HUDEP-2 (cell line): ENCODE results near the gene SEC24B.
"Not testable (repeated sequence)": the region's sequence is repeated elsewhere in the genome, so short reads cannot be mapped to it uniquely, and the experiment has no call there.

ENCODE experiments used
- DNase-seq, 76 experiments: peaks; one replicate each; lab custom pipeline; 2025; ENCODE audit not compliant: unreplicated experiment in 76 of 76; lab: John Stamatoyannopoulos, UW

The SEC24B gene

GRCh38 chr4:109572154-109572553 lies 138.5 kb downstream of the SEC24B start:
- DNase-seq: no peak

GRCh38 chr4:109574443-109574850 lies 140.8 kb downstream of the SEC24B start:
- DNase-seq: peak in 24 of 76 experiments; percentile 1 to 47 (median 16)

GRCh38 chr4:109574931-109575804 lies 141.6 kb downstream of the SEC24B start:
- DNase-seq: no peak

GRCh38 chr4:109576462-109576861 lies 142.8 kb downstream of the SEC24B start:
- peak in 12 of 76 experiments; percentile 3 to 54 (median 28) for DNase-seq

- DNase-seq: no peak
These were observed 145.2 kb downstream of the SEC24B start for GRCh38 chr4:109578846-109579245.

DNA sequence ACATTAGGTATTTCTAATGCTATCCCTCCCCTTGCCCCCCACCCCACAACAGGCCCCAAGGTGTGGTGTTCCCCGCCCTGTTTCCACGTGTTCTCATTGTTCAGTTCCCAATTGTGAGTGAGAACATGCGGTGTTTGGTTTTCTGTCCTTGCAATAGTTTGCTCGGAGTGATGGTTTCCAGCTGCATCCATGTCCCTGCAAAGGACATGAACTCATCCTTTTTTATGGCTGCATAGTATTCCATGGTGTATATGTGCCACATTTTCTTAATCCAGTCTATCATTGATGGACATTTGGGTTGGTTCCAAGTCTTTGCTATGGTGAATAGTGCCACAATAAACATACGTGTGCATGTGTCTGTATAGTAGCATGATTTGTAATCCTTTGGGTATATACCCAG lies 146.4 kb downstream of the SEC24B start:
- DNase-seq: not testable (repeated sequence)

GRCh38 chr4:109588176-109588575 lies 154.6 kb downstream of the SEC24B start:
- DNase-seq: peak in 1 of 76 experiments; percentile 9

GRCh38 chr4:109589119-109589518 lies 155.5 kb downstream of the SEC24B start:
- DNase-seq: no peak

DNA sequence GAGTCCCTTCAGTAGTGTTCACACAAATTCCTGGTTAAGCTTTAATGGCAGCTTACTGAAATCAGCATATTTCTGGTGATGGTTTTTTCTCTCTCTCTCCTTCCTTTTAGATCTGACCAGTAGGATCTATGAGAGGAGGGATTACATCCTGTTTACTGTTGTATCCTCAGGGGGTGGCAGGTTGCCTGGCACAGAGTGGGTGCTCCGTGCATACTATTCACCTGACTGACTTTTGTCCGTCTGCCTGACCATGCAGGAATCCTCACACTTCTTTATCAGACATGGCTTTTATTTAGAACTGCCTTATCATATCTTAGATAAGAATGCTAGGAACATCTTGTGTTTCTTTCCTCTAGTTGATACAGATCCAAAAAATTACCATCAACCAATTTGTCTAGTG lies 156.0 kb downstream of the SEC24B start:
- DNase-seq: peak in 2 of 76 experiments; percentile 3 to 15
